Measurements from ENCODE around the gene MAGI2. TPM values are rescaled to one million over a fixed set of nuclear protein-coding genes. Genes with fewer than 3 reads are reported as not detected.
"Not testable (repeated sequence)": the region's sequence is repeated elsewhere in the genome, so short reads cannot be mapped to it uniquely, and the experiment has no call there.

The MAGI2 gene
- total RNA-seq, 1 experiment from 2014 or later, result 14.3 TPM

- no peak for TF ChIP-seq CTCF (conservative IDR thresholded peaks at IDR 0.05)
- H4K5ac ChIP-seq (ENCODE audit: insufficient read length, low read depth, low read length), result no peak overlapping the region
These were observed 375.2 kb downstream of the MAGI2 start for GRCh38 chr7:79078273-79078672.

GRCh38 chr7:79071187-79071586 is 382.3 kb downstream of the MAGI2 start:
- not testable (repeated sequence) for H2BK5ac ChIP-seq (ENCODE audit: insufficient read length, low read length); H3K4me3 Mint-ChIP-seq; H4K8ac ChIP-seq (replicated peaks; ENCODE audit: insufficient read length, low read depth, low read length); H3K4ac ChIP-seq (ENCODE audit: low read depth, low read length); H3K79me2 ChIP-seq (ENCODE audit: insufficient read depth, low read length); H3K4me2 ChIP-seq (ENCODE audit: insufficient read depth, insufficient read length, low read length); H3K14ac ChIP-seq (ENCODE audit: insufficient read depth, low read length); H3K56ac ChIP-seq (ENCODE audit: insufficient read length, low read depth, low read length); H3K4me1 Mint-ChIP-seq; H2BK15ac ChIP-seq (ENCODE audit: low read depth, low read length); H2AK5ac ChIP-seq (ENCODE audit: insufficient read length, low read length); H3K23me2 ChIP-seq (ENCODE audit: insufficient read length, low read depth, low read length, poor library complexity, severe bottlenecking); H3K18ac ChIP-seq (ENCODE audit: insufficient read length, low read depth, low read length); H4K20me1 ChIP-seq (ENCODE audit: control insufficient read depth, insufficient read depth, insufficient read length); H2BK120ac ChIP-seq (ENCODE audit: low read depth, low read length, poor library complexity, severe bottlenecking); H2BK20ac ChIP-seq (ENCODE audit: low read depth, low read length, poor library complexity, severe bottlenecking); H3K27ac Mint-ChIP-seq; H3K27ac ChIP-seq (ENCODE audit: insufficient read length, low read depth, low read length); H3K9me3 Mint-ChIP-seq; H3T11ph ChIP-seq (ENCODE audit: low read length); H4K5ac ChIP-seq (ENCODE audit: insufficient read length, low read depth, low read length); H3K27me3 ChIP-seq (ENCODE audit: insufficient read depth, low read length); H3K9ac ChIP-seq (ENCODE audit: extremely low read depth, insufficient read length, low read length); DNase-seq; H2AFZ ChIP-seq (ENCODE audit: low read length); H3K79me1 ChIP-seq (ENCODE audit: insufficient read depth, low read depth, low read length, poor library complexity, severe bottlenecking); H3K4me1 ChIP-seq (ENCODE audit: insufficient read depth, low read length); H3K23ac ChIP-seq (ENCODE audit: insufficient read length, low read depth, low read length); H4K91ac ChIP-seq (ENCODE audit: insufficient read length, low read depth, low read length); H3K36me3 Mint-ChIP-seq (ENCODE audit: insufficient read depth in 1 of 3, low read depth in 3 of 3); H3K9me3 ChIP-seq (ENCODE audit: control insufficient read depth, low read depth, low read length); H2BK12ac ChIP-seq (ENCODE audit: insufficient read length, low read depth, low read length); H3K27me3 Mint-ChIP-seq (ENCODE audit: low read depth)
- whole genome bisulfite sequencing (ENCODE audit: extremely low coverage, insufficient read length, low lambda C conversion rate), result no CpG with 5 or more reads among the region's 5 CpGs

More at GRCh38 chr7:79078273-79078672, 375.2 kb downstream of the MAGI2 start:
- H3K27ac ChIP-seq (ENCODE audit: insufficient read length, low read depth, low read length), result no peak overlapping the region
- H2BK120ac ChIP-seq (ENCODE audit: low read depth, low read length, poor library complexity, severe bottlenecking), result no peak overlapping the region
- H3K18ac ChIP-seq (ENCODE audit: insufficient read length, low read depth, low read length), result no peak overlapping the region
- no peaks in the 10 kb centered on the region for H3K9me3 ChIP-seq (ENCODE audit: control insufficient read depth, low read depth, low read length)
- H4K91ac ChIP-seq (ENCODE audit: insufficient read length, low read depth, low read length), result no peak overlapping the region
- no peak overlapping the region for H3K4me3 Mint-ChIP-seq
- H3K23ac ChIP-seq (ENCODE audit: insufficient read length, low read depth, low read length), result no peak overlapping the region
- no peaks in the 10 kb centered on the region for H3K4me1 ChIP-seq (ENCODE audit: insufficient read depth, low read length)
- no peaks in the 10 kb centered on the region for H3K4me1 Mint-ChIP-seq
- no CpG with 5 or more reads among the region's 1 CpG for WGBS (ENCODE audit: extremely low coverage, insufficient read length, low lambda C conversion rate)
- DNase-seq, result no peak
- H2AFZ ChIP-seq (ENCODE audit: low read length), result no peak overlapping the region
- no peaks in the 10 kb centered on the region for H3K79me1 ChIP-seq (ENCODE audit: insufficient read depth, low read depth, low read length, poor library complexity, severe bottlenecking)
- no peaks in the 10 kb centered on the region for H3K27me3 Mint-ChIP-seq (ENCODE audit: low read depth)
- H3K23me2 ChIP-seq (ENCODE audit: insufficient read length, low read depth, low read length, poor library complexity, severe bottlenecking), result no peaks in the 10 kb centered on the region
- no peaks in the 10 kb centered on the region for H3K9me3 Mint-ChIP-seq
- no peak overlapping the region for H2AK5ac ChIP-seq (ENCODE audit: insufficient read length, low read length)
- H2BK12ac ChIP-seq (ENCODE audit: insufficient read length, low read depth, low read length), result no peak overlapping the region
- no peaks in the 10 kb centered on the region for H3K36me3 Mint-ChIP-seq (ENCODE audit: insufficient read depth in 1 of 3, low read depth in 3 of 3)
- no peaks in the 10 kb centered on the region for H3K27me3 ChIP-seq (ENCODE audit: insufficient read depth, low read length)
- no peak overlapping the region for H2BK15ac ChIP-seq (ENCODE audit: low read depth, low read length)
- H2BK5ac ChIP-seq (ENCODE audit: insufficient read length, low read length), result no peak overlapping the region
- H3K14ac ChIP-seq (ENCODE audit: insufficient read depth, low read length), result no peak overlapping the region
- no peaks in the 10 kb centered on the region for H3K79me2 ChIP-seq (ENCODE audit: insufficient read depth, low read length)
- no peak overlapping the region for H3K4me2 ChIP-seq (ENCODE audit: insufficient read depth, insufficient read length, low read length)
- H4K20me1 ChIP-seq (ENCODE audit: control insufficient read depth, insufficient read depth, insufficient read length), result no peaks in the 10 kb centered on the region
- no peak overlapping the region for H3T11ph ChIP-seq (ENCODE audit: low read length)
- H3K27ac Mint-ChIP-seq, result no peak overlapping the region
- no peak overlapping the region for H3K4ac ChIP-seq (ENCODE audit: low read depth, low read length)
- H3K9ac ChIP-seq (ENCODE audit: extremely low read depth, insufficient read length, low read length), result no peak overlapping the region
- no peak overlapping the region for H3K56ac ChIP-seq (ENCODE audit: insufficient read length, low read depth, low read length)
- no peak overlapping the region for H2BK20ac ChIP-seq (ENCODE audit: low read depth, low read length, poor library complexity, severe bottlenecking)
- H4K8ac ChIP-seq (replicated peaks; ENCODE audit: insufficient read length, low read depth, low read length), result no peak overlapping the region
